ENCODE results near the gene QRICH1. TPM values are rescaled to one million over a fixed set of nuclear protein-coding genes. Genes with fewer than 3 reads are reported as not detected.

The QRICH1 gene
- total and polyA plus RNA-seq, 10 of the 15 experiments (the other 5 are each of a cell fraction or from before 2014, with no cell fraction given) = 22.2 to 116 (median 81.4) TPM

- no peak for TF ChIP-seq ASH2L (IDR thresholded peaks at IDR 0.05; ENCODE audit: borderline replicate concordance, low read depth)
Observed at GRCh38 chr3:48980295-48980694, 113.6 kb downstream of the QRICH1 start (continued).

MicroRNAs within 50 kb of the gene (microRNA counts, 767-probe panel; counts per million panel counts)
- microRNA hsa-miR-191-5p (4,701 counts per million, percentile 97 among the panel's probes with 10 or more counts), microRNA hsa-miR-425-5p (3,282 counts per million, percentile 90 among the panel's probes with 10 or more counts)

Small RNA genes lying within 50 kb of the gene (microRNA-seq; reads per million reads assigned to microRNA genes)
- gene MIR191 (17,654 reads per million, percentile 98 among the genes with 10 or more reads in this experiment), gene MIR425 (11,061 reads per million, percentile 97 among the genes with 10 or more reads in this experiment), gene MIR6890 (not detected)

Small RNA genes lying within 50 kb of the gene (small RNA-seq; reads per million reads assigned to genes)
- gene MIR191 = 30,206 reads per million, percentile 100 among the genes with 10 or more reads in this experiment
- 855 reads per million, percentile 100 among the genes with 10 or more reads in this experiment for gene MIR425
- not detected for gene RN7SL182P

Other genes with a start within 250 kb of the QRICH1 start
Only the 7 nearest of the 15 such genes appear.
- gene DALRD3, start 75.5 kb downstream of the QRICH1 start, total RNA-seq (2014; rRNA removed) = 28.2 and 30.4 TPM in 2 replicates
- 12.2 and 14.9 TPM in 2 replicates for gene DALRD3, start 75.5 kb downstream of the QRICH1 start, total RNA-seq (2014; rRNA removed; fragmentation: Illumina TruSeq; extraction: Trizol)
- gene DALRD3, start 75.5 kb downstream of the QRICH1 start, total RNA-seq (2021) = 20.5 and 23.7 TPM in 2 replicates
- 15.6 and 26.3 TPM in 2 replicates for gene DALRD3, start 75.5 kb downstream of the QRICH1 start, polyA plus RNA-seq (2011; rRNA removed)
- 13.8 and 15.7 TPM in 2 replicates for gene DALRD3, start 75.5 kb downstream of the QRICH1 start, polyA plus RNA-seq (2014; fragmentation: Illumina TruSeq; extraction: Trizol)
- gene DALRD3, start 75.5 kb downstream of the QRICH1 start, polyA plus RNA-seq (2014; fragmentation: Nextera tagmentation; extraction: Ambion mirVana) = 10 to 100 TPM; 10.1 to 21.9 TPM
- gene DALRD3, start 75.5 kb downstream of the QRICH1 start, polyA plus RNA-seq (2014; rRNA removed) = 23.0 and 27.3 TPM in 2 replicates
- gene DALRD3, start 75.5 kb downstream of the QRICH1 start, polyA plus RNA-seq (2016; fragmentation: Nextera tagmentation; extraction: Ambion mirVana) = 10 to 100 TPM; 21.2 to 26.0 TPM
- gene NDUFAF3, start 72.0 kb downstream of the QRICH1 start, total RNA-seq (2014; rRNA removed) = 133 and 136 TPM in 2 replicates
- 34.1 and 37.1 TPM in 2 replicates for gene NDUFAF3, start 72.0 kb downstream of the QRICH1 start, total RNA-seq (2014; rRNA removed; fragmentation: Illumina TruSeq; extraction: Trizol)
- 83.5 and 87.4 TPM in 2 replicates for gene NDUFAF3, start 72.0 kb downstream of the QRICH1 start, total RNA-seq (2021)
- gene NDUFAF3, start 72.0 kb downstream of the QRICH1 start, polyA plus RNA-seq (2011; rRNA removed) = 15.4 and 25.4 TPM in 2 replicates
- gene NDUFAF3, start 72.0 kb downstream of the QRICH1 start, polyA plus RNA-seq (2014; fragmentation: Illumina TruSeq; extraction: Trizol) = 13.3 and 40.4 TPM in 2 replicates
- gene NDUFAF3, start 72.0 kb downstream of the QRICH1 start, polyA plus RNA-seq (2014; fragmentation: Nextera tagmentation; extraction: Ambion mirVana) = 10 to 100 TPM; 31.3 to 40.2 TPM
- gene NDUFAF3, start 72.0 kb downstream of the QRICH1 start, polyA plus RNA-seq (2014; rRNA removed) = 103 and 121 TPM in 2 replicates
- gene NDUFAF3, start 72.0 kb downstream of the QRICH1 start, polyA plus RNA-seq (2016; fragmentation: Nextera tagmentation; extraction: Ambion mirVana) = 100 to 1,000 TPM; 217 to 228 TPM
- 372 and 393 TPM in 2 replicates for gene IMPDH2, start 64.7 kb downstream of the QRICH1 start, total RNA-seq (2014; rRNA removed)
- 334 and 349 TPM in 2 replicates for gene IMPDH2, start 64.7 kb downstream of the QRICH1 start, total RNA-seq (2014; rRNA removed; fragmentation: Illumina TruSeq; extraction: Trizol)
- 308 and 317 TPM in 2 replicates for gene IMPDH2, start 64.7 kb downstream of the QRICH1 start, total RNA-seq (2021)
- 152 and 190 TPM in 2 replicates for gene IMPDH2, start 64.7 kb downstream of the QRICH1 start, polyA plus RNA-seq (2011; rRNA removed)
- gene IMPDH2, start 64.7 kb downstream of the QRICH1 start, polyA plus RNA-seq (2014; fragmentation: Illumina TruSeq; extraction: Trizol) = 293 and 341 TPM in 2 replicates
- gene IMPDH2, start 64.7 kb downstream of the QRICH1 start, polyA plus RNA-seq (2014; fragmentation: Nextera tagmentation; extraction: Ambion mirVana) = 100 to 1,000 TPM; 386 to 424 TPM
- 354 and 382 TPM in 2 replicates for gene IMPDH2, start 64.7 kb downstream of the QRICH1 start, polyA plus RNA-seq (2014; rRNA removed)
- 100 to 1,000 TPM; 229 to 255 TPM for gene IMPDH2, start 64.7 kb downstream of the QRICH1 start, polyA plus RNA-seq (2016; fragmentation: Nextera tagmentation; extraction: Ambion mirVana)
- 461 and 476 TPM in 2 replicates for gene QARS1, start 10.7 kb upstream of the QRICH1 start, total RNA-seq (2014; rRNA removed)
- 199 and 212 TPM in 2 replicates for gene QARS1, start 10.7 kb upstream of the QRICH1 start, total RNA-seq (2014; rRNA removed; fragmentation: Illumina TruSeq; extraction: Trizol)
- 369 and 380 TPM in 2 replicates for gene QARS1, start 10.7 kb upstream of the QRICH1 start, total RNA-seq (2021)
- gene QARS1, start 10.7 kb upstream of the QRICH1 start, polyA plus RNA-seq (2011; rRNA removed) = 144 and 309 TPM in 2 replicates
- gene QARS1, start 10.7 kb upstream of the QRICH1 start, polyA plus RNA-seq (2014; fragmentation: Illumina TruSeq; extraction: Trizol) = 249 and 362 TPM in 2 replicates
- gene QARS1, start 10.7 kb upstream of the QRICH1 start, polyA plus RNA-seq (2014; fragmentation: Nextera tagmentation; extraction: Ambion mirVana) = 100 to 1,000 TPM; 229 to 328 TPM
- 385 and 397 TPM in 2 replicates for gene QARS1, start 10.7 kb upstream of the QRICH1 start, polyA plus RNA-seq (2014; rRNA removed)
- 100 to 1,000 TPM; 168 to 185 TPM for gene QARS1, start 10.7 kb upstream of the QRICH1 start, polyA plus RNA-seq (2016; fragmentation: Nextera tagmentation; extraction: Ambion mirVana)
- 33.6 and 35.2 TPM in 2 replicates for gene USP19, start 26.8 kb upstream of the QRICH1 start, total RNA-seq (2014; rRNA removed)
- 16.1 and 16.6 TPM in 2 replicates for gene USP19, start 26.8 kb upstream of the QRICH1 start, total RNA-seq (2014; rRNA removed; fragmentation: Illumina TruSeq; extraction: Trizol)
- gene USP19, start 26.8 kb upstream of the QRICH1 start, total RNA-seq (2021) = 62.2 and 64.2 TPM in 2 replicates
- 28.1 and 41.7 TPM in 2 replicates for gene USP19, start 26.8 kb upstream of the QRICH1 start, polyA plus RNA-seq (2011; rRNA removed)
- 11.1 and 25.7 TPM in 2 replicates for gene USP19, start 26.8 kb upstream of the QRICH1 start, polyA plus RNA-seq (2014; fragmentation: Illumina TruSeq; extraction: Trizol)
- under 1 TPM; 0.24 to 0.68 TPM for gene USP19, start 26.8 kb upstream of the QRICH1 start, polyA plus RNA-seq (2014; fragmentation: Nextera tagmentation; extraction: Ambion mirVana)
- gene USP19, start 26.8 kb upstream of the QRICH1 start, polyA plus RNA-seq (2014; rRNA removed) = 40.7 and 44.8 TPM in 2 replicates
- gene USP19, start 26.8 kb upstream of the QRICH1 start, polyA plus RNA-seq (2016; fragmentation: Nextera tagmentation; extraction: Ambion mirVana) = 10 to 100 TPM; 32.7 to 36.6 TPM
- gene LAMB2, start 39.0 kb upstream of the QRICH1 start, total RNA-seq (2014; rRNA removed) = 0.23 TPM in 1 of 2 replicates, not detected in the other
- not detected in 2 replicates for gene LAMB2, start 39.0 kb upstream of the QRICH1 start, total RNA-seq (2014; rRNA removed; fragmentation: Illumina TruSeq; extraction: Trizol)
- gene LAMB2, start 39.0 kb upstream of the QRICH1 start, total RNA-seq (2021) = 3.2 and 3.3 TPM in 2 replicates
- 0.18 TPM in 1 of 2 replicates, not detected in the other for gene LAMB2, start 39.0 kb upstream of the QRICH1 start, polyA plus RNA-seq (2011; rRNA removed)
- gene LAMB2, start 39.0 kb upstream of the QRICH1 start, polyA plus RNA-seq (2014; fragmentation: Illumina TruSeq; extraction: Trizol) = 0.13 TPM in 1 of 2 replicates, not detected in the other
- gene LAMB2, start 39.0 kb upstream of the QRICH1 start, polyA plus RNA-seq (2014; fragmentation: Nextera tagmentation; extraction: Ambion mirVana) = not detected
- gene LAMB2, start 39.0 kb upstream of the QRICH1 start, polyA plus RNA-seq (2014; rRNA removed) = 0.24 and 0.64 TPM in 2 replicates
- gene LAMB2, start 39.0 kb upstream of the QRICH1 start, polyA plus RNA-seq (2016; fragmentation: Nextera tagmentation; extraction: Ambion mirVana) = 1 to 10 TPM in 1 of 2 experiments, under 1 TPM in 1; 0.67 to 1.0 TPM
- gene CCDC71, start 72.3 kb upstream of the QRICH1 start, total RNA-seq (2014; rRNA removed) = 34.0 and 38.0 TPM in 2 replicates
- gene CCDC71, start 72.3 kb upstream of the QRICH1 start, total RNA-seq (2014; rRNA removed; fragmentation: Illumina TruSeq; extraction: Trizol) = 19.9 and 21.8 TPM in 2 replicates
- gene CCDC71, start 72.3 kb upstream of the QRICH1 start, total RNA-seq (2021) = 30.3 and 31.8 TPM in 2 replicates
- 6.4 and 12.4 TPM in 2 replicates for gene CCDC71, start 72.3 kb upstream of the QRICH1 start, polyA plus RNA-seq (2011; rRNA removed)
- 6.9 and 19.7 TPM in 2 replicates for gene CCDC71, start 72.3 kb upstream of the QRICH1 start, polyA plus RNA-seq (2014; fragmentation: Illumina TruSeq; extraction: Trizol)
- gene CCDC71, start 72.3 kb upstream of the QRICH1 start, polyA plus RNA-seq (2014; fragmentation: Nextera tagmentation; extraction: Ambion mirVana) = under 1 TPM; 0.20 to 0.24 TPM
- 31.8 and 36.1 TPM in 2 replicates for gene CCDC71, start 72.3 kb upstream of the QRICH1 start, polyA plus RNA-seq (2014; rRNA removed)
- 1 to 10 TPM; 1.0 to 1.7 TPM for gene CCDC71, start 72.3 kb upstream of the QRICH1 start, polyA plus RNA-seq (2016; fragmentation: Nextera tagmentation; extraction: Ambion mirVana)